A549 treated with RU486 at 1 μM for 4 hours (cell line): ENCODE data around the gene ESF1. TPM values are rescaled to one million over a fixed set of nuclear protein-coding genes. Genes with fewer than 3 reads are reported as not detected.

Source experiments
- total RNA-seq: library from RNA; stranded (reverse); fragments of 200-300 nt; extraction: Qiagen RNA extraction; gene quantifications from 5 replicates; pipeline ENCODE4 v1.2.3, GENCODE V29; 2022; ENCODE audit warnings: low read depth

Gene ESF1
- 19.2 to 34.1 TPM (median 23.5 TPM) in 5 replicates for total RNA-seq

GRCh38 chr20:13784893-13785715 is at the start of gene ESF1, which contains the start of gene NDUFAF5:
Gene ESF1, minus strand, starts transcription at chr20:13784919. Its CDS starts 1,779 bp downstream, at chr20:13783140.
Gene NDUFAF5, plus strand, starts transcription at chr20:13785028. Its CDS starts 41 bp downstream, at chr20:13785069.

Other genes starting within 250 kb of the ESF1 start
- 10.3 to 11.9 TPM (median 10.9 TPM) in 5 replicates for gene TASP1, start 146.0 kb downstream of the ESF1 start, total RNA-seq
- gene NDUFAF5, start 109 bp upstream of the ESF1 start, total RNA-seq: 30.6 to 38.4 TPM (median 37.3 TPM) in 5 replicates
- gene SEL1L2, start 205.7 kb upstream of the ESF1 start, total RNA-seq: not detected in 5 replicates
- gene MACROD2, start 210.6 kb upstream of the ESF1 start, total RNA-seq: 0.53 to 1.2 TPM (median 0.73 TPM) in 5 replicates